Stimulated activated naive CD4-positive, alpha-beta T cell treated with Interleukin-2 at 50 U/mL for 16 hours (primary cell): Measurements from ENCODE around the gene PGAP2.
"Not testable (repeated sequence)": the region's sequence is repeated elsewhere in the genome, so short reads cannot be mapped to it uniquely, and the experiment has no call there.

Source experiments
- DNase-seq: peaks from one replicate; lab custom pipeline; 2025; lab: John Stamatoyannopoulos, UW

The PGAP2 gene

DNA sequence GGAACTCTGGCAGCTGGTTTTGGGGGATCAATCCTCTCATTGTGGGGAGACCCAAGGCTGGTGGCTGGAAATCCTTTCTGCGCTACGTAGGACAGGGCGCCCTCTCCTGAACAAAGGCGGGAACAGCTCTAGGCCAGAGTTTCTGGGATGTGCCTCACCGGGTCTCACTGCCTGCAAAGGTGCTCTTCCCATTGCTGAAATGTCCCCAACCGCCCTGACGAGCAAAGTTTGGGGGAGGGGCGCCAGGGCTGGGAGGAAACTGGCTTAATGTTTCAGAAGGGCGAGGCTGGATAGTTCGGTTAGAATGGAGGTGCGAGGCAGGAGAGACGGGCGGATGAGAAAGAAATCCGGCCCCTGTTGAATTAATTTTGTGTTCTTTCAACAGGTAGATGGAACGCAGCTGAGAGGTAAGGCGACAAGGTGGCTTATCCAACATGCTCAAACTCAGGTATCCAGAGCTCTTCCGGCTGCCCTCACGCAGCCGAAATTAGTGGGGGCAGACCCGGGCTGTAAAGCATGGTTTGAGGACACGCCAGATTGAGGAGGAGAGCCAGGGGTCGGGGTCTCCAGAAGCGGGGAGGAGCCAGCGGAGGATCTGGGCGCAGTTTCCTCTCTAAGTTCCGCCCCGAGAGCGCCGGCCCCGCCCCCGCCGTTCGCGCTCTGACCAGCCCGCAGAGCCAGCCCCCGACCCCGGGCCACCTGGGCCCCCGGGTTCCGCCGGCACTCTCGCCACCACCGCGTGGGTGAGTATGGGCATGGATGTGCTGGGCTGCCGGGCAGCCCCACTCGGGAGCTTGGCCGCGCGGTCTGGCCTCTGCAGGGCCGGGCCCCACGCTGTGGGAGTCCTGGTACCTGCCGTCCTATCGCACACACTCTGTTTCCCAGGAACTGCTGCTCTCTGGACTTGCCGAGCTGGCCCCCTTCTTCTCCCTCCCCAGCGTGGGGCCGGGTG is at the start of gene PGAP2:
TSS of gene PGAP2 (plus strand) at position 652 of the 952 bp plus-strand sequence. CDS start 2,700 bp downstream, outside the sequence.
- DNase-seq, result peak; percentile 48

DNA sequence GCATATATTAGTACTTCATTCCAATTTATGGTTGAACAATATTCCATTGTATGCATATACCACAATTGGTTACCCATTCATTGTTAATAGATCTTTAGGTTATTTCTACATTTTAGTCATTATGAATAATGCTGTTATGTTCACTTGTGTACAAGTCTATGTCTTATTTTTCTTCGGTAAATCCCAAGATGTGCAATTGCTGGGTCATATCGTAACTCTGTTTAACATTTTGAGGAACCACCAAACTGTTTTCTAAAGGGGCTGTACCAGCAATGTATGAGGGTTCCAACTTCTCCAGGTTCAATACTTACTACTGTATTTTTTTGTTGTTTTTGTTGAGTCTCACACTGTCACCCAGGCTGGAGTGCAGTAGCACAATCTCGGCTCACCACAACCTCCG is 44.1 kb upstream of the PGAP2 start:
- DNase-seq, result no peak

DNA sequence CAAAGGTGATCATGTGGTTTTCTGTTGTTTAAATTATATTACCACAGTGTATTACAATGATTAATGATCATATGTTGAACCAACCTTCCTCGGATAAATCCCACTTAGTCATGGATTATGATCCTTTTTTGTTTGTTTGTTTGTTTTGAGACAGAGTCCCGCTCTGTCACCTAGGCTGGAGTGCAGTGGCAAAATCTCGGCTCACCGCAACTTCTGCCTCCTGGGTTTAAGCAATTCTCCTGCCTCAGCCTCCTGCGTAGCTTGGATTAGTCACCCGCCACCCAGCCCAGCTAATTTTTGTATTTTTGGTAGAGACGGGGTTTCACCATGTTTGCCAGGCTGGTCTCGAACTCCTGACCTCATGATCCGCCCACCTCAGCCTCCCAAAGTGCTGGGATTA is 41.5 kb upstream of the PGAP2 start:
- DNase-seq, result not testable (repeated sequence)

DNA sequence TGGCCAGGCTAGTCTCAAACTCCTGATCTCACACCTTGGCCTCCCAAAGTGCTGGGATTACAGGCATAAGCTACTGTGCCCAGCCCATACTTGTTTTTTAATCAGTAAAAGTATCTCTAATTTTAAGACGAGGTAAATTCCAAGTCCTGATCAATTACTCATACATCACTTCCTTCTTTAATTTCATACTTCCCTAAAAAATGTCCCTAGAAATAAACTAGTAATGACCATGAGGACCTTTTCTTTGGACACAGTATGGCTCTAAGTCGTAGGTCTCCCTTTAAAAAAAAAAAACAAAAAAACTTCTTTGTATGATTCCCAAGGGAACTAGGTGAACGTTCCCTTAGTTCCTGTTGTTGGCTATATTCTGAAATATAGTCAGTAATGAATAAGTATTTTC is 40.8 kb upstream of the PGAP2 start:
- no peak for DNase-seq

DNA sequence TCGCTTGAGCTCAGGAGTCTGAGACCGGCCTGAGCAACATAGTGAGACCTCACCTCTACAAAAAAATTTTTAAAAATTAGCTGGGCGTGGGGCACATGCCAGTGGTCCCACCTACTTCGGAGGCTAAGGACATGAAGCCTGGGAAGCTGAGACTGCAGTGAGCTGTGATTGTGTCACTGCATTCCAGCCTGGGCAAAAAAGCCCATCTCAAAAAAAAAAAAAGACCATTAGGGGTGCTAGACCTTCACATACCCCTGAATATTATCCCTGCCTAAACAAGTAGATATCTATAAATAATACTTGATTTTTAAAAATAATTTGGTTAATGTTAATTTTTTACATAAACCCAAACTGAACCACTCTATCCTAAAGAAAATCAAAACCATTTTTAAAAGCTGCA is 35.2 kb upstream of the PGAP2 start:
- no peak for DNase-seq

DNA sequence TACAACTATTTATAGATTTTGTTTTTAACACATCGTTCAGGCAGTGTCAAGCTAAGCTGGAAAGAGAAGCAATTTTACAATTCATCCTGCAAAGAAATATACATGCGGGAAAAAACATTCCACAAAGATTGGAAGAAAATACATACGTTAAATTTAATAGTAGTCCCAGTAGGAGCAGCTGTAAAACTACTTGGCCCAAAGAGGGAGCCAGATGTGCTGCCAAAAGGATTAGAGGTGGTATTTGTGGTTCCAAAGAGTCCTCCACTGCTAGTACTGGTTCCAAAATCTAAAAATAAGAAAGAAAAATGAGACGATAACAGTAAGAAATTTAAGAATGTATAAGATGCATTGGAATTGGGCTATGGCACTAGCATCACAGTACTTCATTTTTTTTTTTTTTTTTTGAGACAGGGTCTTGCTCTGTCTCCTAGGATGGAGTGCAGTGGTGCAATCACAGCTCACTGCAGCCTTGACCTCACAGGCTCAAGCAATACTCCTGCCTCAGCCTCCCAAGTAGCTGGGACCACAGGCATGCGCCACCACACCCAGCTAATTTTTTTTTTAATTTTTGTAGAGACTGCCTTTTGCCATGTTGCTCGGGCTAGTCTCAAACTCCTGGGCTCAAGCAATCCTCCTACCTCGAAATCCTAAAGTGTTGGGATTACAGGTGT is 32.5 kb upstream of the PGAP2 start:
- DNase-seq, result no peak

DNA sequence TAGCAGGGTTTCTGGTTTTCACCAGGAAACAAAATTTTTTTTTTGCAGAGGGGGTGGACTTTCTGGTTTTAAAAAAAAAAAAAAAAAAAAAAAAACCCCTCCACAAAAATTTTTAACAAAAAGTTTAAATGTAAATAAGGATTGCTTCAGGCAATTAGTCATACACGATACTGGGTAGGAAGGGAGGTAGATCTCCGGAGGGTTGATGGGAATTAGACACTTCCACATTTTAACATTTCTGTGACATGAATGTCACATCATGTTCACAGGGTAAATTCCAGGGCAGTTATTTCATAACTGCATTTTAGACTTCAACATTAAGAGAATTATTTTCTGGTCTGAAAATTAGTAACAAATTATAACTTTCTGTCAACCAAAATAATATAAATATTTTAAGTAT is 26.9 kb upstream of the PGAP2 start:
- DNase-seq, result no peak

DNA sequence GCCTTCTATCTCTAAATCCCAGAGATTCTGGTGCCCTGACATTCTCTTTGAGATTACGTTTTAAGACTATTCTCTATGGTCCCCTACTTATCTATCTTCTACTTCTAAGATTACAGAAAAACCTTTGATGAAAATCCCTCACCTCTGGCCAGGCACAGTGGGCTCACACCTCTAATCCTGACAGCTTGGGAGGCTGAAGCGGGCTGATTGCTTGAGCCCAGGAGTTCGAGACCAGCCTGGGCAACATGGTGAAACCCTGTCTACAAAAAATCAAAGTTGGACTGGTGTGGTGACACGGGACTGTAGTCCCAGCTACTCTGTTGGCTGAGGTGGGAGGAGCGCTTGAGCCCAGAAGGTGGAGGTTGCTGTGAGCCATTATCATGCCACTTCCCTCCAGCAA is 25.4 kb upstream of the PGAP2 start:
- DNase-seq, result no peak

DNA sequence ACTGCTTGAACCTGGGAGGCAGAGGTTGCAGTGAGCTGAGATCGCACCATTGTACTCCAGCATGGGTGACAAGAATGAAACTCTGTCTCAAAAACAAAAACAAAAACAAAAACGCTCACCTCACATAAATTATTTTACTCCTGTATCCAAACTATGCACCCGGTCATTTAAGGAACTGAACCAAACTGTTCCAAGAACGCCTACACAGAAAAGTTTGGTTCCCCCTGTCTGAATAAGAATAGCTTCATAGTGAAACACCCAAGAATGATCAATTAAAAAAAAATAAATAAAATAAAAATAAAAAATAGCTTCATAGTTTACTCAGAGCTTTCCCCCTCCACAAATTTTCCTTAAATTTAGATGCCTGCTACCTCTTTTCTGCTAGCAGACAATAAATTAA is 24.7 kb upstream of the PGAP2 start:
- no peak for DNase-seq

DNA sequence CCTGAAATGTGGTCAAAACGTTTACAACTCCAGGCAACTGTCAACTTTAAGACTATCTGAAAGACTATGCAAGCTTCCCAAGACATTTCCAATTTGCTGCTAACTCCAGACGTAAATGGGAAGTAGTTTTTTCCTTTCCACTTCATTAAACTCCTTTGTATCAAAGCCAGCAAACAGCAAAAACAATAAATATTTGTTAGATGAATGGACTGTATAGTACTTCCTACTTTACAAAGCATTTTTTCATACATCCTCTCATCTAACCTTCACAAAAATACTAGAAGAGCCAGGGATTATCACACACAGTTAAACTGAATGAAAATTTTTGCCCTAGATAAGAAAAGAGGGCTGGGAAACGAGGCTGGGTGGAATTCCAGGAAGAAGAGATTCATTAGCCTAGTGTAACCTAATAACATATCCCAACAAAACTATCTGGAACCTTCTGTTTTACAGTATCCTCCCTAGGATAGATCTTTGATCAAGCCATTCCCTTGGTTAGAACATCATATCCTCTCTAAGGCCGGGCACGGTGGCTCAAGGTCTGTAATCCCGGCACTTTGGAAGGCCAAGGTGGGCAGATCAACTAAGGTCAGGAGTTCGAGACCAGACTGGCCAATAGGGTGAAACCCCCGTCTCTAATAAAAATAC is 21.5 kb upstream of the PGAP2 start:
- no peak for DNase-seq

DNA sequence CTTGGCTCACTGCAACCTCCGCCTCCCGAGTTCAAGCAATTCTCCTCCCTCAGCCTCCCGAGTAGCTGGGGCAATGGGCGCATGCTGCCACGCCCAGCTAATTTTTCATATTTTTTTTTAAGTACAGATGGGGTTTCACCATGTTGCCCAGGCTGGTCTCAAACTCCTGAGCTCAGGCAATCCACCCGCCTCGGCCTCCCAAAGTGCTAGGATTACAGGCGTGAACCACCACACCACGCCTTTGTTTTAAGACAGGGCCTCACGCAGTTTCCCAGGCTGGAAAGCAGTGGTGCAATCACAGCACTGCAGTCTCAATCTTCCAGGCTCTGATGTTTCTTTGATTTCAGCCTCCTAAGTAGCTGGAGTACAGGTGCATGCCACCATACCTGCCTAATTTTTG is 14.0 kb upstream of the PGAP2 start:
- not testable (repeated sequence) for DNase-seq

DNA sequence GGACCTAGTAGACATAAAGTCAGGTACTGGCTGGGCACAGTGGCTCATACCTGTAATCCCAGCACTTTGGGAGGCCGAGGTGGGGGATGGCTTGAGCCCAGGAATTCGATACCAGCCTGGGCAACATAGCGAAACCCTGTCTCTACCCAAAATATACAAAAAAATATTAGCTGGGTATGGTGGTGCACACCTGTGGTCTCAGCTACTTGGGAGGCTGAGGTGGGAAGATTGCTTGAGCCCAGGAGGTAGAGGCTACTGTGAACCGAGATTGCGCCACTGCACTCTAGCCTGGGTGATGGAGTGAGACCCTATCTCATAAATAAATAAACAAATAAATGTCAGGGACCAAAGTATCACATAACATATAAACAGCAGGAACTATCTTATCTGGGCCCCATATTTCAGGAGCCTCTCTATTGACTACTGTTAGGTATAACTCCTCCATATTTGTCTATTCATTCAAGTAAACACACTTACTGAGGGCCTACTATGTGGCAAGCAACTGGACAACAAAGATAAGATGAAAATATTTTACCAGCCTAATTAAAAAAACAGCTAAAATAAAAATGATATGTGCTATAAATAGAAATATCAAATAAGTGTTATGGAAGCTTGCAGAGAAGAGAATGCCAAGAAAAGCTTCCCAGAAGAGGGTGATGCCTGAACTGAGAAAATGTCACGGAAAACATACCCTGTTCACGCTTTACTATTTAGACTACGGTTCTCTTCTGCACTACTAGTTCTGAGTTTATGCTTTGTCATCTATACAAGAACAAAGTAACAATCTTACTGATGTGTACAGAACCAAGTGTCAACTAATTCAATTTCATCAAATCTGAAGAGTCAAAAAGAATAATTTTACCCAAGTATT is 13.0 kb upstream of the PGAP2 start:
- no peak for DNase-seq

DNA sequence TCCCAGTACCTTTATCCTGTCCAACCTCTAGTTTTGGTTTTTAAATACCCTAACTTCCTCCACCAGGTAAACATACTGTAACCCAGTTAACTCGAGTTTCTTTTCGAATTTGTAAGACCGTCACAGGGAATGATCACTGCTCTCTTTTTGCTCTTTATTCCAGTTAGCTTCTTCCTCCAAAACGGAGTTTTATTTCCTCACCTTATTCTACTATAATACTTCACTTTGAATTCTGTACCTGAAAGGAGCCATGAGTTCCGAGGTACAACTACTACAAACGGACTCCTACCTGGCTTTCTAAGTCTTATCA is 12.4 kb upstream of the PGAP2 start:
- DNase-seq, result no peak

DNA sequence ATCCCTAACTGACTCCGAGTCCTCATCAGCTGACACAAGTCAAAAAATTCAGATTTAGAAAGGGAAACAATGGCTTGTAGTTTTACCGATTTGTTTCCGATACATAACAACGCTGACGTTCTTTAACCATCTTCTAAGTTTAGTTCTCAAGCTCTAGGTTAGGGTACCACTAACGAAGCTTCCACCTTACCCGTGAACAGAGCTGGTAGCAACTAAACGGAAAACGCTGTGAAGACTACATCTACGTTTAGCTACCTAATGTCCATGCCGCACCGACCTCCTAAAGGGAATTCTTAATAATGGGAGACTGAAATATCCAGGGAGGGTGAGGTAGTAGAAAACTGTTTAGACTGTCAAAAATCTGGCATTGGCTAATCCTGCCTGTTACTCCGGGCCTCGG is 12.0 kb upstream of the PGAP2 start:
- no peak for DNase-seq

DNA sequence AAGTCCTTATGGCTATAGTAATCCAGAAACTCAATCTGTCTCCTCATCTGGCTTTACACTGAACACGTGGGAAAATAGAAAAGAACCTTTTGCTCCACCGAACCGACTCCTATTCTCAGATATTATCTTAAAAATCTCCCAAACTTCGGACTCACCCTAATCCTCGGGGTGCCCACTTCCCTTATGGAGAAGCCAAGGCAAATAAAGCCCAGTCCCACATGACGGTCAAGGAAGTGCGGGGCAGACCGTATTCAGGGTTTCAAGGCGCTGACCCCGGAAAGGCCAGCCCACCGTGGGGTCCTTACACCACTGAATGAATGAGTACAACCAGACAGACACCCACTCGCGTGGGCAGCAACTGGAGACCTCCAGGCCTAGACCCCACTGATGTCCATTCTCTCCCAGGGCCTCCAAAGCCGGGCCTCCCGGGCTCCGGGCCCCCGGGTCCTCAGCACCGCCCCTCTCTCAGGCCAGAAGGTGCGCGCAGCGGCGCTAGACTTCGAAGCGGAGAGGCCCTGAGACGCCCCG is 11.5 kb upstream of the PGAP2 start:
- no peak for DNase-seq

DNA sequence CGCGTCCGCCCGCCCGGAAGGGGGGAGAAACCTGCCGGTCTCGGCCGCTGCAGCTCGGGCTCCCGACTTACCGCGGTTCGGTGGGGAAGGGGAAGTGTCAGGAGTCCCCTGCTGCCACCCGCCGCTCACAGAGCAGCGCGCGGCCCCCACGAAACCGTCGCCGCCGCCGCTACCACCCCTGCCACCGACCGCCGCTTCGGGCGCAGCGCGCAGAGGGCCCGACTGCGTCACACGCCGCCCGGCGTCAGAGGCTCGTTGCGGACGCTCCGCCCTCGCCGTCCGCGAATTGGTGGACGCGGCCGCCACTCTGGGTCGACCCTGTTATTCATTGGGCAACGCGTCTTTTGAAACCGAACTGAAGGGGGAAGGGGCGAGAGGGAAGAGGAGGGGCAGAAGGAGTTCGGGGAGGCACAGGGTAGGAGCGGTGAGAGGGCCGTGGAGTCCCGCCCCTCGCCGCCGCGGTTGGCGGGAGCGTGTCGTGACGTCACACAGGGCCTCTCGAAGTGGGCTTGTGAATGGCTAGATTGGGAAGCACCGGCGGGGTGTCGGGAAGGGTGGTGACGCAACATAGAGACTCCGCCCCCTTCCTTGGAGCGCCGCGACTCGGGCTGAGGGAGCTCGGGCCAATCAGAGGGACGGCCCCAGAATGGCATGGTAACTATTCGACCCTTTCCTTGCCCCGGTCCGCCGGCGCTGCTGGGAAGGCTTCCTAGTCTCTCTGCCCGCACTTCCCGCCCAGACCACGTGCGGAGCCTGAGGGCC is 10.8 kb upstream of the PGAP2 start, which contains the start of gene NUP98:
TSS of gene NUP98 (minus strand) at position 226 of the 762 bp plus-strand sequence. CDS start 15,437 bp downstream, outside the sequence.
- peak; percentile 99 for DNase-seq

DNA sequence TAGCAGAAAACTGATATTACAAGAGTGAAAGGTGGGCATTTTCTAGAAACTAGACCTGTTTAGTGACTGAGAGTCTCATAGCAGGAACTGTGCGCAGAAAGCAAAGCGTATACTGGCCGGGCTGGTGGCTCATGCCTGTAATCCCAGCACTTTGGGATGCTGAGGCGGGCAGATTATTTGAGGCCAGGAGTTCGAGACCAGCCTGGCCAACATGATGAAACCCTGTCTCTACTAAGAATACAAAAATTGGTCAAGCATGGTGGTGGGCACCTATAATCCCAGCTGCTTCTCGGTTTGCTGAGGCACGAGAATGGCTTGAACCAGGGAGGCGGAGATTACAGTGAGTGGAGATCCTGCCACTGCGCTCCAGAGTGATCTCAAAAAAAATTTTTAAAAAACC is 9.2 kb upstream of the PGAP2 start:
- no peak for DNase-seq

DNA sequence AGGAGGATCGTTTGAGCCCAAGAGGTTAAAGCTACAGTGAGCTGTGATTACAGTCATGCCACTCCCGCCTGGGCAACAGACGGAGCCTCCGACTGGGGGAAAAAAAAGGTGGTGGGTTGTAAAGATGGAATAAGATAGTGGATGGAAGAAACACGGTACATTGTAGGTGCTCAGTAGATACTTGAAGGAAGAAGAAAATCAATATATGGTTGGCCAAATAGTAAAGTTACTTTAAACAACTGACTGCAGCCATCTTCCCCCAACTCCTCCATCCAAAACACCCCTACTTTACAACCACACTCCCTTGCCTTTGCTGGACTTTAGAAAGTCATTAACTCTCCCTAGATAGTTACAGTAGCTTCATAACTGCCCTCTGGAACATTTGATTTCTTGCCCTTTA is 8.5 kb upstream of the PGAP2 start:
- DNase-seq, result no peak

DNA sequence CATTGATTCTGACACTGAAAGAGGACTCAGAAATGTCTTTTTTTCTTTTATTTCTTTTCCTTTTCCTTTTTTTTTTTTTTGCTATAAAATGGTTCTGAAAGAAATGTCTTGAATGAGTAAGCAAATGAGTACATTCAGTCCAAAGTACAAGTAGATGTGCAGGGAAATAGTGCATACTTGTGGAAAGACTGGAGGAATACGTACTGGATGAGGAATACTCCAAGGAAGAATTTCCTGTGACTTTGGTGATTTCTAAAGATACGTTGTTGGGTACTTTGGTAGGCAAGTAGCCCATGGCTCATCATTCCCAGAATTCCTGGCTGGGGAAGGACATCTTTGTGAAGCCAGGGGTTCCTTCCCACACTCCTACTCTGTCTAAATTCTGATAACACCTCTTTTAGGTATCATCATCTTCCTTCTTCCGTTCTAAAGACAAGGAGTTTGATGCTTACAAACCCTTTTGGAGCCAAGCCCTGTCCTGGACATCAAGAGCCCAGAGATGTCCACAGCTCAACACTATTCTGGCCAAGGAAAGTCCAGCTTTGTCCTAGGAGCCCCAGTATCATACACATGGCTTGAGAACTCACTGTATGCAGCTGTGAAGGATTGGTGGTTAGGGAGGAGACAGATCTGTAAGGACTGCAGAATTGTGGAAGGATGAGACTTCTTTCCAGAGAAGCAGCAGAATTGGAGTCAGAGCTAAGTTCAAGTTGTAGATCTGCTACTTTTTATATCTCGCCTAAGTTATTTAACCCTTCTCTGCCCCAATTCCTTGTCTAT is 6.2 kb upstream of the PGAP2 start:
- no peak for DNase-seq
